Dendritic cell treated with granulocyte-macrophage colony-stimulating factor and Interleukin-4, amounts not matched to agents 40 ng/mL and 50 ng/mL, for 4 days (primary cell): ENCODE results near the gene MCM7.

Experiments used
- H3K27ac Mint-ChIP-seq: one replicate; pipeline ENCODE4 v1.8.0; 2022; ENCODE audit warnings: mild to moderate bottlenecking, mixed read lengths
- H3K27me3 Mint-ChIP-seq: one replicate; pipeline ENCODE4 v1.8.0; 2022; ENCODE audit warnings: mild to moderate bottlenecking, mixed read lengths
- H3K36me3 Mint-ChIP-seq: one replicate; pipeline ENCODE4 v1.8.0; 2022; ENCODE audit warnings: low read depth, mixed read lengths
- H3K4me1 Mint-ChIP-seq: one replicate; pipeline ENCODE4 v1.8.0; 2022; ENCODE audit warnings: low read depth, mixed read lengths
- H3K4me3 Mint-ChIP-seq: one replicate; pipeline ENCODE4 v1.8.0; 2022; ENCODE audit warnings: mild to moderate bottlenecking, moderate library complexity, mixed read lengths
- H3K9me3 Mint-ChIP-seq: one replicate; pipeline ENCODE4 v1.8.0; 2022; ENCODE audit warnings: mixed read lengths
- intact Hi-C: fragments of 100-400 bp; cut with micrococcal nuclease; formaldehyde crosslinking; loops from one replicate; pipeline ENCODE4 v1.15.0; 2022

The MCM7 gene

GRCh38 chr7:100093925-100094486 is 7.2 kb downstream of the MCM7 start:
- Mint-ChIP-seq H3K4me1 (peaks cover 47% of the 10 kb centered on the region), H3K27ac (no peak overlapping the region), H3K4me3 (no peak overlapping the region), H3K36me3 (peaks cover 100% of the 10 kb centered on the region), H3K9me3 (no peaks in the 10 kb centered on the region), H3K27me3 (no peaks in the 10 kb centered on the region)
- intact Hi-C loops: no loop called here

GRCh38 chr7:100093498-100093897 is 7.7 kb downstream of the MCM7 start:
- Mint-ChIP-seq H3K27ac (no peak overlapping the region), H3K4me1 (peaks cover 42% of the 10 kb centered on the region), H3K27me3 (no peaks in the 10 kb centered on the region), H3K9me3 (no peaks in the 10 kb centered on the region), H3K4me3 (no peak overlapping the region), H3K36me3 (peaks cover 99% of the 10 kb centered on the region)
- intact Hi-C loops: no loop called here

GRCh38 chr7:100093054-100093453 is 8.1 kb downstream of the MCM7 start:
- intact Hi-C loops: no loop called here
- H3K27ac Mint-ChIP-seq: no peak overlapping the region
- no peaks in the 10 kb centered on the region for H3K9me3 Mint-ChIP-seq
- peaks cover 95% of the 10 kb centered on the region for H3K36me3 Mint-ChIP-seq
- no peak overlapping the region for H3K4me3 Mint-ChIP-seq
- peaks cover 38% of the 10 kb centered on the region for H3K4me1 Mint-ChIP-seq
- H3K27me3 Mint-ChIP-seq: no peaks in the 10 kb centered on the region

GRCh38 chr7:100091411-100092181 is 9.6 kb downstream of the MCM7 start:
- Mint-ChIP-seq H3K4me1 (peaks cover 34% of the 10 kb centered on the region), H3K9me3 (no peaks in the 10 kb centered on the region), H3K36me3 (peaks cover 80% of the 10 kb centered on the region), H3K27me3 (no peaks in the 10 kb centered on the region), H3K4me3 (no peak overlapping the region), H3K27ac (no peak overlapping the region)
- intact Hi-C loops: no loop called here

- Mint-ChIP-seq H3K4me1 (peaks cover 36% of the 10 kb centered on the region), H3K4me3 (no peak overlapping the region), H3K9me3 (no peaks in the 10 kb centered on the region), H3K36me3 (peaks cover 72% of the 10 kb centered on the region), H3K27me3 (no peaks in the 10 kb centered on the region), H3K27ac (no peak overlapping the region)
- intact Hi-C loops: no loop called here
These were observed 10.4 kb downstream of the MCM7 start for GRCh38 chr7:100090527-100091410.

- intact Hi-C loops: loop anchor here (10.0 kb wide), 2 partner anchors 75 to 535 kb away; partner anchors contain the start of genes FAM200A, ZKSCAN1 and ZNF655
- H3K36me3 Mint-ChIP-seq: peaks cover 60% of the 10 kb centered on the region
- H3K4me3 Mint-ChIP-seq: peak overlapping the region; percentile 93
- H3K27ac Mint-ChIP-seq: peak overlapping the region; percentile 87
- H3K9me3 Mint-ChIP-seq: no peaks in the 10 kb centered on the region
- peaks cover 34% of the 10 kb centered on the region for H3K4me1 Mint-ChIP-seq
- H3K27me3 Mint-ChIP-seq: no peaks in the 10 kb centered on the region
These were observed 11.6 kb downstream of the MCM7 start for GRCh38 chr7:100089458-100090196.

GRCh38 chr7:100088621-100089457 is 12.4 kb downstream of the MCM7 start, which contains the start of gene COPS6:
TSS of gene COPS6 (plus strand) at chr7:100088969. CDS start at chr7:100088991, 22 bp downstream.
- Mint-ChIP-seq H3K27ac (peak within 1 kb of the TSS; percentile 87), H3K9me3 (no peaks in the 10 kb centered on the region), H3K4me3 (peak within 1 kb of the TSS; percentile 93), H3K27me3 (peaks cover 1% of the 10 kb centered on the region), H3K4me1 (peaks cover 34% of the 10 kb centered on the region), H3K36me3 (peaks cover 53% of the 10 kb centered on the region)
- intact Hi-C loops: loop anchor here (10.0 kb wide), 2 partner anchors 74 to 534 kb away; partner anchors contain the start of genes FAM200A, ZKSCAN1 and ZNF655

GRCh38 chr7:100088095-100088620 is 13.0 kb downstream of the MCM7 start:
- peak overlapping the region; percentile 87 for H3K27ac Mint-ChIP-seq
- intact Hi-C loops: loop anchor here (10.0 kb wide), 2 partner anchors 73 to 533 kb away; partner anchors contain the start of genes FAM200A, ZKSCAN1 and ZNF655
- H3K4me1 Mint-ChIP-seq: peaks cover 36% of the 10 kb centered on the region

GRCh38 chr7:100087055-100087750 is 14.0 kb downstream of the MCM7 start:
- H3K36me3 Mint-ChIP-seq: peaks cover 36% of the 10 kb centered on the region
- no peaks in the 10 kb centered on the region for H3K9me3 Mint-ChIP-seq
- intact Hi-C loops: loop anchor here (10.0 kb wide), 2 partner anchors 72 to 532 kb away; partner anchors contain the start of genes FAM200A, ZKSCAN1 and ZNF655
- H3K4me3 Mint-ChIP-seq: no peak overlapping the region
- peaks cover 6% of the 10 kb centered on the region for H3K27me3 Mint-ChIP-seq
- peaks cover 45% of the 10 kb centered on the region for H3K4me1 Mint-ChIP-seq
- no peak overlapping the region for H3K27ac Mint-ChIP-seq

More at GRCh38 chr7:100088095-100088620, 13.0 kb downstream of the MCM7 start:
- Mint-ChIP-seq H3K27me3 (peaks cover 4% of the 10 kb centered on the region), H3K36me3 (peaks cover 46% of the 10 kb centered on the region), H3K4me3 (peak overlapping the region; percentile 93), H3K9me3 (no peaks in the 10 kb centered on the region)

- H3K4me3 Mint-ChIP-seq: no peak overlapping the region
- H3K27me3 Mint-ChIP-seq: peaks cover 6% of the 10 kb centered on the region
- H3K36me3 Mint-ChIP-seq: peaks cover 28% of the 10 kb centered on the region
- no peaks in the 10 kb centered on the region for H3K9me3 Mint-ChIP-seq
- intact Hi-C loops: loop anchor here (10.0 kb wide), 2 partner anchors 71 to 531 kb away; partner anchors contain the start of genes FAM200A, ZKSCAN1 and ZNF655
- peak overlapping the region; percentile 62 for H3K27ac Mint-ChIP-seq
- peaks cover 45% of the 10 kb centered on the region for H3K4me1 Mint-ChIP-seq
These were observed 15.7 kb downstream of the MCM7 start for GRCh38 chr7:100085515-100085914.

GRCh38 chr7:100082978-100083377 is 18.2 kb downstream of the MCM7 start:
- H3K4me1 Mint-ChIP-seq: peaks cover 48% of the 10 kb centered on the region
- H3K27me3 Mint-ChIP-seq: peaks cover 6% of the 10 kb centered on the region
- no peaks in the 10 kb centered on the region for H3K9me3 Mint-ChIP-seq
- no peak overlapping the region for H3K4me3 Mint-ChIP-seq
- H3K27ac Mint-ChIP-seq: peak overlapping the region; percentile 82
- peaks cover 27% of the 10 kb centered on the region for H3K36me3 Mint-ChIP-seq
- intact Hi-C loops: loop anchor here (10.0 kb wide), 2 partner anchors 68 to 528 kb away; partner anchors contain the start of genes FAM200A, ZKSCAN1 and ZNF655
